ENCODE measurements around the gene BEND6.

Gene BEND6, protein sequence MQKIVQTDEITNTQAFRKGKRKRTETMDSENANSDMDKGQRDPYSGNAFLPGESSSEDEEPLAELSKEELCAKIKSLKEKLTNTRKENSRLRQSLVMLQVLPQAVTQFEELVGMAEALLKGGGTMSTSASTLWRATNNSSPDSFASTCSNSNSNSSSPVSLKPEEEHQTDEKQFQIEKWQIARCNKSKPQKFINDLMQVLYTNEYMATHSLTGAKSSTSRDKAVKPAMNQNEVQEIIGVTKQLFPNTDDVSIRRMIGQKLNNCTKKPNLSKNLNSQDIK

DNA sequence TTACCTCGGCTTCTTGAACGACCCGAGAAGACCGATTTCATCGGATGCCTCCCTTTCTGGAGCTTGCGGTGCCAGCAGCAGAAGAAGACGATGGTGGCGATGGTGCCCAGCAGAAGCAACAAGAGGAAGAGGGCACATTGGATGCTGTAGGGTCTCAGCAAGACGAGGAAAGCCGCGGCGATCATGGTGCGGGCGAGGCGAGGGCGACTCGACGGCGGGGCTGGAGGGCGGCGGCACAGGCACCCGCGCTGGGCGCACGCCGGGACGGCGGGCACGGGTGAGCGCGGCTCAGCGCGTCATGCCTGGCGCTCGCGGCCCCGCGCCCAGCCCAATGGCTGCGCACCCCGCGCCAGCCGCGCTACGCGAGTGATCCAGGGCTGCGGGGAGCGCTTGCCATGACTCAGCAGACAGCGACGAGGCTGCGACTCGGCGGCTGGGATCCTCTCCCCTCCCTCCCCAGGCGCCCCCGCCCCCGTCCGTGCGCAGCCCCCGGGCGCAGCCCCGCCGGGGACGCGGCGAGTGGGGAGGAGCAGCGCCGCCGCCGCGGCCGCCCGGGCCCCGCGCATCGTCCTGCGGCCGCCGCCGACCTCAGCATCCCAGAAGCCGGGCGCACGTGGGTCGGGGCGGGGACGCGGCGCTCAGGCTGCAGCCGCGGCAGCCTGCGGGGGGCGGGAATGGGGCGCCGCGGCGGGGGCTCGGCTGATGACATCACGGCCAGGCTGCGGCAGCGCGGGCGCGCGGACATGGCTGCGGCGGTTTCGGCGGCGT lies at the start of gene BEND6:
BEND6 (plus strand) TSS at position 705 of the 768 bp plus-strand sequence. CDS start 26,704 bp downstream, outside the sequence.
- DNase-seq (ENCODE audit: low read depth in 2 of 2): peak; percentile 17 to 25

DNA sequence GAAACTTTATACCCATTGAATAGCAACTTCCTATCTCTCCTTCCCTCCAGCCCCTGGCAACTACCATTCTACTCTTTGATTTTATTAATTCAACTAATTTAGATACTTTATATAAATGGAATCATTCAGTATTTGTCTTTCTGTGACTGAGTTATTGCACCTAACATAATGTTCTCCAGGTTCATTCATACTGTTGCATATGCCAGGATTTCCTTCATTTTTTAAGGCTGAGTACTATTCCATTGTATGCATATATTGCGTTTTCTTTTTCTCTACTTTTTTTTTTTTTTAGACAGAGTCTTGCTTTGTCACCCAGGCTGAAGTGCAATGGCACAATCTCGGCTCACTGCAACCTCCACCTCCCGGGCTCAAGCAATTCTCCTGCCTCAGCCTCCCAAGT lies 49.5 kb upstream of the BEND6 start:
- no peak for DNase-seq (ENCODE audit: low read depth in 2 of 2)

DNA sequence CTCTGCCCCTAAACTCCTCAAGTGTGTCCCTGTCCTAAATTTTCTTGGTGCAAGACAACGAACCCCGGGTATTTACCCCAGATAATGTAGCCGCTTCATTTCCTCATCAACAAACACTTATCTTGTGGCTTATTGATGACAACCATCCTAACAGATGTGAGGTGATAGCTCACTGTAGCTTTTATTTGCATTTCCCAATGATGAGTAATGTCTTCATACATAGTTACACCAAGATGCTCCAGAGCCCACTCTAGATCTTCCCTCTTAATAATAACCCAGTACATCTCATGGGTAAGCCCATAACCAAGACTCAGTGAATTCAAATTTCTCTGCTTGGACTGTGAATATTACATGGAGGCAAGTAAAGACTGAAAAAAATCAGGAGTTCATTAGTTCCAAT lies 48.2 kb upstream of the BEND6 start:
- no peak for DNase-seq (ENCODE audit: low read depth in 2 of 2)

DNA sequence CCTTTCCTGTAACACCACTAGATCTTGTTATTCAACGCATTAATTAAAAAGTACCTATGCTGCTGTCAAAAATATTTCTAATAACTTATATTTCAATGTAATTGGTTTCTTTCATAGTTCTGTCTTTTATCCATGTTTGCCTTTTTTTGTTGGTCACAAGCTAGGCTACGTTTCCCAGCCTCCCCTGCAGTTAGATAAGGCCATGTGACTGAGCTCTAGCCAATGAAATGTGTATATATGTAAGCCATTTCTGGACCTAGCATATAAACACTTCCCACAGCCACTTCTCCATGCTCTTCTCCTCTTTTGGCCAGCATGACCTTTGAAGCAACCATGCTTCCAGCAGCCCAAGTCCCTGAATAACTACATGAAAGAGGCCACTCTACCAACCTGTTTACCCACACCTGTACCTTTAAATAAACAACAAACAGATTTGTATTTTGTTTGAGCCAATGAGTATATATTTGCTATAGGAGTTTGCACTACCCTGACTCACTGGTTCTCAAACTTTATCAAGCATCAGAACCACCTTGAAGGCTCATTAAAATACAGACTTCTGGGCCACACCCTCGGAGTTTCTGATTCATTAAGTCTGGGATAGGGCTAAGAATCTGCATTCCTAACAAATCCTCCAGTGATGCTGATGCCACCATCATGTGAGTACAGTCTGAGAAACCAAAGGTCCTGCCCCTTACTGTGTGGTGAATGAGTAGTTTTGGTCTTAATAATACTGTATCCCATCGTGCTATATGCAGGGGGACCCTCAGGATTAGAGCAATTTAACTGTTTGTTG lies 45.6 kb upstream of the BEND6 start:
- DNase-seq (ENCODE audit: low read depth in 2 of 2): no peak

DNA sequence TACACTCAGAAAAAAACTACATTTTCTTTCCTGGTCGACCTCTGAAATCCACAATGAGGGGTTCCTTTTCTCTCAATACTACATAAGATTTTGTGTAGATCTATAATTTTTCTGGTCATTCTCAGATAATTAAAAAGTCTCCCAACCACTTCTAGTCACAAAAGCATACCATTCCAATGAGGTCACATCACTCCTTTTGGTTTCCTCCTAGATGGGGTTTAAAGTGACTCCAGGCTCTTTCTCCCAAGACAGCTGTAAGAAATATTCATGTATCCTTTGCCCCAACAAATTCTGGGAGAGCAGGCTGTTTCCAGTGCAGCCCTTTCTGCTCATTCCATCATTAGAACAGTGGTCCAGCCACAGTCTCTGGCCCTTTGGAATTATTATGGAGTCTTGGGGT lies 43.1 kb upstream of the BEND6 start:
- DNase-seq (ENCODE audit: low read depth in 2 of 2): no peak

DNA sequence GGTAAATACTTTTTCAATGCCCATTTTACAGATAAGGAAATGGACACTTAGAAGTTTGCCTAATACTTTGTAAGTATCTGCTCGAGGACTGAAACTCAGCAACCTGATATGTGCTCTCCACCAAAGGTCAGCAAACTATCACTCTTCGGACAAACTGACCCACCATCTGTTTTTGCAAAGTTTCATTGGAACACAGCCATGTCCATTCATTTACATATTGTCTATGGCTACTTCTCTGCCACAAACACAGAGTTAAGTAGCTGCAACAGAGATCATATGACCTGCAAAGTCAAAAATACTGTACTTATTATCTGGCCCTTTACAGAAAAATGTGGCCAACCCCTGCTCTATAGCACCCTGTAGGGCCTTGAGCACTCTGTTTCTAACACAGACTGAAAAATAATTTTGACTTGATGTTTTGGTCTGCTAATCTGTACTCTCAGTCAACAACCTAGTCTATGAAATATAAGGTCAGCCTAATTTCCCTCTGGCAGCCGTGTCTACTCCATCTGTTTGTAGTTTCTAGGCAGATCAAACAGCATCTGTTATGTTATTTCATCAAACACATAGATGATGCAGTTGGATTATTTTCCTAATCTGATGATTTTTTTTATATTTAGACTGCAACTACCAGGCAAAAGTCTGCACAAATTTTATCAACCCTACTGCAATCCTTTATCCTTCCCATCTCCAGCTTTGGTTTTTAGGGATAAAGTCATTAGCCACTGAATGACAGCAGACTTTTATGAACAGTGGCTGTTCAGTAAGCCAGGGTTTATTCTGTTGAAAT lies 41.4 kb upstream of the BEND6 start:
- DNase-seq (ENCODE audit: low read depth in 2 of 2): no peak

DNA sequence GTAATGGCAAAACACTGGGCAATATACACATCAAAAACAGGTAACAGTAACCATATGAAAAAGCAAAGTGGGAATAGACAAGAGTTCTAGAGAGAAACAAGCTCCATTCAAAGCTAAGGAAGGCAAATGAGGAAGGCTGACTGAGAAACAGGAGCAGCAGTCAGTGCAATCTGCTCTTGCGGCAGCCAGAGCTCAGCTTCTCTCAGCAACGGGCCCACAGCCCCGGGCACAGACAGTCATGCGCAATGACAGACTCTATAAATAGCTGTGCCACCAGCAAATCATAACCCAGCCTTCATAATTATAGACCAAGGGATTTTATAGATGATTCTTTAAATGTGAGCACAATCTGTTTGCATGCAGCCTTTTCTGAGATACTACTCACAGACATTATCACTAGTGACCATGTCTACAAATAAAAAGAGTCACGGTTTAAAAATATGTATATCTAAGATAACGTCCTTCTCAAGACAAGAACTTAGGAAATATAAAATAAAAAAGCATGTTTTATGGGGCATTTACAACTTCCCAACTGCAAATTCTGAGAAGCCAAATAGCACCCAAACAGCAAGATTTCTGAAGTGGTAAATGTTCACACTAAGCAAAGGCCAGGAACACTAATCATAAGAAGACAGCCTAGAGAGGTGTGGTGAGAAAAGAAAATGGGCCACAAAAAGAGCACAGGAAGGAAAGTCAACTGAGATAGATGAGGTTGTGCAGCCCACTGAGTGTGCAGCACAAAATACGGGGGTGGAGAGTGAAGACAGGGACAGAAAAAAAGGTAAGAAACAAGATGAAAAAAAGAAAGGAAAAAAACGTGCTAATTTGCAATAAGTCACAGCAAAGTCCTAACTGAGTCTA lies 39.9 kb upstream of the BEND6 start:
- DNase-seq (ENCODE audit: low read depth in 2 of 2): no peak

DNA sequence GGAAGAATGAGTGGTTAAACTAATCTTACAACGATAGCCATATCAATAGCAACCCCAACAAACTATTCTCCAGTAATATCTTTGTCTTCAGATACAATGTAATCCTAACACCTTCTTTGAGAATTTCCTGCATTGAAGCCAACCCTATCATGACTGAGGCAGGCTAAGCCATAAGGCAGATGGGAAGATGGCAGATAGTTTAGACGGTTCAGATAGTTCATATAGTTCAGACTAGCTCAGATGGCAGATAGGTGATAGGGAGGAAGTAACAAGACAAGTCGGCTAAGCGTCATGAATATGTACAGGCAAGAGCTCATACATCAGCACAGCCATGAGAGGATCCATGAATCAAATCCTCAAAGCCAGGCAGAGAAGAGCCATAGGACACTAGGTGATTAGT lies 39.1 kb upstream of the BEND6 start:
- no peak for DNase-seq (ENCODE audit: low read depth in 2 of 2)

DNA sequence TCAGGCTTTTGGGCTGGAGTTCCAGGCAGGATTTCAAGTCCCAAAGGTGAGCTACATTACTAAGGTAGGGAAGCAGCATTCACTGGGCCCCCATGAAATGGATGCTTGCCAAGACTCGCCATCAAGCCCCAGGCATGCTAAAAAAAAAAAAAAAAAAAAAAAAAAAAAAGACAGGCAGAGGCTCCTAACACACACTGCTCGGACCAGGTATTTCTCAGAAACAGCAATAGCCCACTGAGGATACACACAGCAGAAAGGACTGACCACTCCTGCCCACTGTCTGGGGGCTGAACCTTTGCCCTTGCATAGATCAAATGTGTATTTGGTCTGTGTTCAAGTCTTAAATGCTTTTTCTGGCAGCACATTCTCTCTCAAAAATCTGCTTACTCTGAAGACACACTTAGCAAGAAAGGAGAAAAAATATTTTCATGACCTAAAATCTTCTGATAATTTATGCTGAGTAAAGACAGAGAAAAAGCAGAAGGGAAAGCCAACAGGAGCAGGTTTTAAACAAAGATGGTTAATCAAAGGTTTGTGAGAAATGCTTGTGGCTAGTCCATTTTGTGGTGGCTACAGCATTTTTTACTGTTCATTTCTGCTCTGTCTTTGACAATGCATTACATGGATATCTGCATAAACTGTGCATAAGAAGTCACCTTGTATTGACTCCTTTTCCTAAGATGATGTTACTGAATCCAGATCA lies 37.9 kb upstream of the BEND6 start:
- no peak for DNase-seq (ENCODE audit: low read depth in 2 of 2)

DNA sequence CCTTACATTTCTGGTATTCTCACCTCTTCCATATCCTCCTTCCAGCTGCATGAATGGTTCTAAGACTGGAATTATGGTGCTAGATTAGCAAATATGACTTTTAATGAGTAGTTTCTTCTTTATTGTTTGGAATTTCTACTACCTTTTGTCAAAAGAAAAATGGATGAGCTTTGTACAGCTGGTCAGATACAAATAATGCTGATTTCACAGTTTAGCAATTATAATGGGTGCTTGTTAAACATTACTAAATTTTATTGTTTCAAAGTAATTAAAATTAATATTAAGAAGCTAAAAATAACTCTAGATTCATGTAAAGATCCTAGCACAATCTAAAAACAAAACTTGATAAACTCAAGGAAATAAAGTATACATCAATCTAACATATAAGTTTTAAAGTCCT lies 32.3 kb upstream of the BEND6 start:
- DNase-seq (ENCODE audit: low read depth in 2 of 2): no peak

DNA sequence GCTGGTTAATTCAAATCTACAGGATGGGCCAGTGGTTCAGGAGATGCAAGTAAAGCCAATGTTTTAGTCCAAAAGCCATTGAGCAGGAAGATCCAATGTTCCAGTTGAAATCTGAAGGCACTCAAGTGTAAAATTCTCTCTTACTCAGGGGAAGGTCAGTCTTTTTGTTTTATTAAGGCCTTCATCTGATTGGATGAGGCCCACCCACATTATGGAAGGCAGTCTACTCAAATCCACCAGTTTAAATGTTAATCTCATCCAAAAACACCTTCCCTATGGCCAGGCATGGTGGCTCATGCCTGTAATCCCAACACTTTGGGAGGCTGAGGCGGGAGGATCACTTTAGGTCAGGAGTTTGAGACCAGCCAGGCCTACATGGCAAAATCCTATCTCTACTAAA lies 31.3 kb upstream of the BEND6 start:
- DNase-seq (ENCODE audit: low read depth in 2 of 2): no peak

DNA sequence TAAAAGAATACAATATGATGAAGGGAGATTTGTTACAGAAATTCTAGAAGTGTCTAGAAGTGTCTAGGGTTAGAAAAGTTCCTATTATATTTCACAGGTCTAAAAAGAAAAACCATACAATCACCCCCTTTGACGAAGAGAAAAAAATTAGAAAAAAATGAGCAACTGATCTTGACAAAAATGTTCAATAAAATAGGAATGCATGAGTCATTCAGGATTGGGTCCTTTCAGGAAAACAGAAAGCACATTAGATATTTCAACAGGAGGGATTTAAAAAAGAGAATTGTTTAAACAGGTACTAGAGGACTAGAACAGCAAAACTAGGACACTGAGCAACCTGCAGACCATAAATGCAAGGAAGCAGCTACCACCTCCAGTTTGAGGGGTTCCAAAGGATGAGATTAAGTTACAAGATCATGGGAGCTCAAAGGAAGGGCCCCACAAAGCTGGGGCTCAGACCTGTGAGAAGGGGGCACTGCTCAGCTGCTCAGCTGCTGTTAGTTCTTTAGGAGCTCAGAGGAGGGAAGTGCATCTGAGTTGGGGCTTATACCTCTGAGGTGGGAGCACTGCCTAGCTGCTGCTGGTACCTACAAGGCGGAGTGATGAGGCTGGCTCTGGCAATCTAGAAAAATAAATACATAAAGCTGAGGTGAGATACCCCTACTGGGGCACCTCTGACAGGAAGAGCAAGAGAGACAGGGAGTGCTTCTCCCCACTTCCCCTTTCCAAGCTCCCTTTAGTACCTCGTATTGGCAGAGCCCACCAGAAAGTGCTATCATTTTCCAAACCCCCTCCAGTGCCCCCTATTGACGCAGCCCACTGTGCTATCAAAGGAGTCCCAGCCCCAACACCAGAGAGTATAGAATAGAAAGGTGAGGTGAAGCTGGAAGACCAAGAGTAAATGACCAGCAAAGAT lies 27.1 kb upstream of the BEND6 start:
- DNase-seq (ENCODE audit: low read depth in 2 of 2): no peak

DNA sequence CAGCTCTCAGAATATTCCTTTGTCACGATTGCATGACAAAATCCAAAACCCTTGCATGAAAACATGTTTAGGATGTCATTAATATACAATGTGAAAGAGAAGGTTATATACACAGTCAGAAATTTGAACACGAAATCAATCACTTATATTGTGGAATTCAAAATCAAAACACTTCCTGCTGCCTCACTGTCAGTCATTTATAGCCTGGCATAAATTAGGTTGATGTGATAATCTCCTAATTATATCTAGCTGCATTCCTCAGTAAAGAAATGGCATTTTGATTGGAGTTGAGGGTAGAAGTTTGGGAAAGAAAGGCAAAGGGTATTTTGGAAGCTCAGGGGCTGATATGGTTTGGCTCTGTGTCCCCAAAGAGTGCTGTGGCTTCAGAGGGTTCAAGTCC lies 24.1 kb upstream of the BEND6 start:
- no peak for DNase-seq (ENCODE audit: low read depth in 2 of 2)

DNA sequence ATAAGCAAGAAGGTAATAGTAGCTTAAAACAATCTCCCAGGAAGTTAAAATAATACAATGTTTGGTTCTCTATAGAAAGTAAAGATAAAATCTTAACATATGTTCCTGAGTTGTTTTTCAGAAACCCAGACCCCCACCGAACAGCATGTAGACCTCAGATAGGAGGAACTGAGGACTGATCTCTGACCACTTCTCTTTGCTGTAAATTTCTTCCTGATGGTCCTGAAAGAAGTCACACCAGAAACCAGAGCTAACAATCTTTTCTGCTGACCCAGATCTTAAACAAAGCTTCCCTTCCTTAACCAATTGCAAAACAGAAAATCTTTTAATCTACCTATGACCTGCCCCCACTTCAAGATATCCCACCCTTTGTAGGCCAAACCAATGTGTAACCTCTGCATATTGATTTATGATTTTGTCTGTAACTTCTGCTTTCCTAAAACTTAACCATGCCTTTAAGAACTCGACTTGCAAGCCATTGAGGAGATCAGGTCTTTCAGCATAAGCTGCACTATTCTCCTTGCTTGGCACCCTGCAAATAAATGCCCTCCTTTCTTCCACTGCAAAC lies 21.9 kb upstream of the BEND6 start:
- DNase-seq (ENCODE audit: low read depth in 2 of 2): no peak

DNA sequence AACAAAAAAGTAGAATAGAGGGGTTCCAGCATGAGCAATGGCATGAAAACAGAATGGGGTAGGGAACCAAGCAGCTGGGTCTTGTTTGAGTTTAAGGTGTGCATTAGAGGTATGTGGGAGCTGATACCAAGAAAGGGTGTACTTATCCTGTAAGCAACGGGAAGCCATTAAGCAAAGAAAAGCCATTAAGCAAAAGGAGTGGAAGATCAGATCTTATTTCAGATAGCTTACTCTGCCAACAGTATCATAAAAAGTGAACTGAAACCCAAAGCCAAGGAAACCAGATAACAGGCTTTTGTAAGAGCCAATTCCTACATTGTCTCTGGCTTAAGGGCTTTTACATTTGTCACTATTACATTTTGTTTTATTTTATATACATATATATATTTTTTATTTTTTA lies 21.3 kb upstream of the BEND6 start:
- no peak for DNase-seq (ENCODE audit: low read depth in 2 of 2)

DNA sequence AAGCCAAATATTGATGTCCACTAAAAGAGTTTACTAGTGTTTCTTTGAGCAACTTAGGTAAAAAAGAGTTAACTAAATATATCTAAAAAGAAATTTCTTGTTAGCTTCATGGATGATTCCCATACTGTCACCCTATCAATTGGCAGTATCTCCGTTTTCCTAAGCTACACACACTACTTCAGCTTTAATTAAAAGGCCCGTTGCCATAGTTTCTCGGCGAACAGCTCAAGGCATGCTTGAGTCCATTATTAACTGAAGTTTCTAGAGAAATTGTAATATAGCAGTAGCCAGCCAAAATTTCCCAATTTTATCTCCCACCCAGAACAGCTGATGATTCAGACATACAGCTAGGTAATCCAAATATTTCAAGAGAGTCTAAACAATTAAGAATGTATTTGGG lies 20.0 kb upstream of the BEND6 start:
- no peak for DNase-seq (ENCODE audit: low read depth in 2 of 2)

DNA sequence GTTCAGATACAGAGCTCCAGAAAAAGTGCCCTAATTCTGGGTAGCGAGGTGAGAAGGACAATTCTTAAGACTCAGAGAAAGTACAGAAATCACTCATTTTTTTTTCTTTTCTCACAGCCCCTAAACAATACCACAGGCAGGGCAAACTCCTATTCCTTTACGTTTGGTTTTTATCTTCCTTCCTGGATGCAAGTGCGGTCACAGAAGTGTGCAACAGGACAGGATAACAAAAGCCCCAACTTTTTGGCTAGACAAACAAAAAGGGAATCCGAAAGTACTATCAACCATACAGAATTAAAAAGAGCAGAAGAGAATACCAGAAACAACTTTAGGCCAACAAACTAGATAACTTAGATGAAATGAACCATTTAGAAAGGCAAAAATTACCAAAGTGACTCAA lies 18.4 kb upstream of the BEND6 start:
- DNase-seq (ENCODE audit: low read depth in 2 of 2): no peak

DNA sequence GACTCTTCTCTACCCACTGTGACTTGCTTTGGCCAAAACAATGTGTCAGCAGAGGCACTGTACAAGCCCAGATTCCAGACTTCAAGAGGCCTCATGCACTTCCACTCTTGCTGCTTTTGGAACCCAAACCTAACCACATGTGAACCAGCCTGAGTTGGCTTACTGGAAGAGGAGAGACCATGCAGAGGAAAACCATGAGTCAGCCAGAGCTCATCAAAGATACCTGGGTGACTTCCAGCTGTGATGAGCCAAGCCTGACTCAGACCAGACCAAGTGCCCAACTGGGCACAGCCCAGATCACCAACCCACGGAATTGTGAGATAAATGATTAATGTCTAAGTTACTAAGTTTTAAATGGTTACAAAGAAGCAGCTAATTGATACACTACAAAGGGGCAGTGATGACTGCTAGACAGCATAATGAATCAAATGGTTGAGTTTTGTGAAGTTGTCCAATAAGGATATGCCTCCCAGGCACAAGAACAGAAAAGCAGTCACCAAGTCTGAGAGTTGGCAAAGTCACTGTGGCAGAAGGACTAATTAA lies 16.2 kb upstream of the BEND6 start:
- DNase-seq (ENCODE audit: low read depth in 2 of 2): no peak

DNA sequence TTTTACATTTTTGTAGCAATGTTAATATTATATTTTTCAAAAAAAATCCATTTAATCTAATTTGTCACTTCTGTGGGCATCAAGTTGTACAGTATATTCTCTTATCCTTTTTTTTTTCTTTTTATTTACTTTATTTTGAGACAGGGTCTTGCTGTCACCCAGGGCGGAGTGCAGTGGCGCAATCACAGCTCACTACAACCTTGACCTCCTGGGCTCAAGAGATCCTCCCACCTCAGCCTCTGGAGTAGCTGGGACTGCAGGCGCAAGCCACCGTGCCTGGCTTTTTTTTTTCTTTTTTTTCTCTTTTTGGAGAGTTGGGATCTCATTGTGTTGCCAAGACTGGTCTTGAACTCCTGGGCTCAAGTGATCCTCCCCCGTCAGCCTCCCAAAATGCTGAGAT lies 14.4 kb upstream of the BEND6 start:
- DNase-seq (ENCODE audit: low read depth in 2 of 2): no peak

Data from stimulated activated CD4-positive, alpha-beta T cell treated with anti-CD3 and anti-CD28 coated beads, Interleukin-1b, Interleukin-23, amount 100 ng/mL, for 4 hours (primary cell).